HCT116 (cell line): Measurements from ENCODE around the gene HEATR3. TPM values are rescaled to one million over a fixed set of nuclear protein-coding genes. Genes with fewer than 3 reads are reported as not detected.

Experiments
- ATAC-seq: fragments of 200-7000 bp; cut with Tn5 transposase; 2 replicates; pipeline ENCODE4 v1.9.1; 2020; ENCODE audit warnings: mild to moderate bottlenecking, moderate library complexity
- BruUV-seq: library from RNA; stranded (reverse); fragments of 400-500 nt; replicated peaks from 2 replicates; lab custom pipeline; 2021; lab: Mats Ljungman, UMichigan
- CTCF ChIA-PET: fragments of 300-600 bp; sonication (Branson Sonifier 250); formaldehyde crosslinking; loops from one replicate; lab custom pipeline; 2021; ENCODE audit warnings: antibody characterized with exemption; lab: Charles Lee
- POLR2A ChIA-PET: fragments of 300-600, 350-600 bp; sonication (Branson Sonifier 250); formaldehyde crosslinking; loops from one replicate; lab custom pipeline; 2021; ENCODE audit warnings: antibody characterized with exemption; lab: Charles Lee
- RAD21 ChIA-PET, 2 experiments: fragments of 300-600 bp; sonication (Branson Sonifier 250); formaldehyde crosslinking; loops; one replicate each; lab custom pipeline; 2023; ENCODE audit warnings: low total read pairs in 2 of 2; ENCODE audit not compliant: uncharacterized antibody in 2 of 2, unreplicated experiment in 2 of 2, low non-redundant PET in 1 of 2; lab: Charles Lee
- DNase-seq: peaks from one replicate; pipeline ENCODE4 v3.0.0-alpha.2; 2010; ENCODE audit warnings: low read depth, low spot score
- H2AFZ ChIP-seq: fragments of 200-600 bp; shearing (Covaris generic), sonication (generic); 2 replicates; pipeline ENCODE4 v1.6.1; 2017; ENCODE audit warnings: low read depth, mixed run types, mixed read lengths, antibody characterized with exemption, low read length; ENCODE audit not compliant: poor library complexity, severe bottlenecking
- H3K27ac ChIP-seq: 2 replicates; pipeline ENCODE4 v1.5.1; 2012; ENCODE audit warnings: low read depth, low read length
- H3K27me3 ChIP-seq: fragments of 200-600 bp; sonication (generic); 2 replicates; pipeline ENCODE4 v1.6.1; 2016; ENCODE audit warnings: mixed run types, low read length, mixed read lengths; ENCODE audit not compliant: insufficient read depth
- H3K36me3 ChIP-seq, 2 experiments: fragments of 200-500 bp in 1 of 2; fragments of 200-600 bp in 1 of 2; sonication (Bioruptor generic) in 1 of 2; sonication (generic) in 1 of 2; 2 replicates each; pipeline versions ENCODE4 v1.5.1 to v1.6.1; 2014 to 2016; ENCODE audit warnings: low read length in 2 of 2, inconsistent platforms in 1 of 2, mixed read lengths in 1 of 2, mixed run types in 1 of 2; ENCODE audit not compliant: insufficient read depth in 2 of 2, control insufficient read depth in 1 of 2
- H3K4me1 ChIP-seq, 2 experiments: fragments of 200-600 bp in 1 of 2; sonication (generic) in 1 of 2; 2 replicates each; pipeline versions ENCODE4 v1.5.1 to v1.6.1; 2012 to 2017; ENCODE audit warnings: low read length in 2 of 2, inconsistent platforms in 1 of 2, mild to moderate bottlenecking in 1 of 2, mixed read lengths in 1 of 2, mixed run types in 1 of 2, moderate library complexity in 1 of 2; ENCODE audit not compliant: insufficient read depth in 2 of 2, control insufficient read depth in 1 of 2
- H3K4me2 ChIP-seq: fragments of 200-600 bp; sonication (generic); 2 replicates; pipeline ENCODE4 v1.6.1; 2017; ENCODE audit warnings: mixed run types, low read length, mixed read lengths
- H3K4me3 ChIP-seq, 2 experiments: fragments of 200-600 bp in 1 of 2; sonication (generic) in 1 of 2; replicated peaks in 1 of 2; 2 replicates each; pipeline ENCODE4 v1.5.1; 2011 to 2016; ENCODE audit warnings: low read length in 2 of 2, control low read depth in 1 of 2, low read depth in 1 of 2, mild to moderate bottlenecking in 1 of 2, mixed read lengths in 1 of 2, mixed run types in 1 of 2
- H3K79me2 ChIP-seq: fragments of 200-600 bp; sonication (generic); 2 replicates; pipeline ENCODE4 v1.6.1; 2017; ENCODE audit warnings: mild to moderate bottlenecking, mixed run types, low read length, moderate library complexity, mixed read lengths; ENCODE audit not compliant: insufficient read depth
- H3K9ac ChIP-seq: fragments of 200-600 bp; sonication (generic); 2 replicates; pipeline ENCODE4 v1.6.1; 2016; ENCODE audit warnings: low read length, mixed read lengths
- H3K9me2 ChIP-seq: fragments of 200-600 bp; sonication (generic), shearing (Covaris generic); 2 replicates; pipeline ENCODE4 v1.6.1; 2017; ENCODE audit warnings: mixed run types, mild to moderate bottlenecking, moderate library complexity; ENCODE audit not compliant: insufficient read depth
- H3K9me3 ChIP-seq, 2 experiments: fragments of 200-500 bp in 1 of 2; fragments of 200-600 bp in 1 of 2; sonication (Bioruptor generic) in 1 of 2; sonication (generic) in 1 of 2; 2 replicates each; pipeline ENCODE4 v1.6.1; 2014 to 2017; ENCODE audit warnings: low read length in 2 of 2, mixed read lengths in 2 of 2, inconsistent platforms in 1 of 2, low read depth in 1 of 2, mild to moderate bottlenecking in 1 of 2, mixed run types in 1 of 2, moderate library complexity in 1 of 2; ENCODE audit not compliant: control insufficient read depth in 1 of 2, insufficient read depth in 1 of 2
- H4K20me1 ChIP-seq: fragments of 200-600 bp; sonication (generic), shearing (Covaris generic); 2 replicates; pipeline ENCODE4 v1.6.1; 2017; ENCODE audit warnings: mixed run types, mild to moderate bottlenecking, moderate library complexity; ENCODE audit not compliant: insufficient read depth
- CTCF ChIP-seq, 3 experiments: fragments of 200-600 bp in 1 of 3; sonication (generic) in 1 of 3; IDR thresholded peaks in 2 of 3; conservative IDR thresholded peaks in 1 of 3; 2 replicates each; pipeline ENCODE4 v1.5.1; 2012 to 2017; ENCODE audit warnings: low read depth in 2 of 3, low read length in 2 of 3, antibody characterized with exemption in 1 of 3, borderline replicate concordance in 1 of 3, control low read depth in 1 of 3, mild to moderate bottlenecking in 1 of 3, mixed read lengths in 1 of 3, mixed run types in 1 of 3, moderate library complexity in 1 of 3; ENCODE audit not compliant: insufficient read depth in 1 of 3
- EGR1 ChIP-seq: IDR thresholded peaks from 2 replicates; pipeline ENCODE4 v1.6.1; 2012; ENCODE audit warnings: low read depth
- ELF1 ChIP-seq: IDR thresholded peaks from 2 replicates; pipeline ENCODE4 v1.6.1; 2012; ENCODE audit warnings: low read depth, borderline replicate concordance
- EZH2 ChIP-seq: fragments of 200-600 bp; sonication (generic); IDR thresholded peaks from 2 replicates; pipeline ENCODE4 v1.6.1; 2017; ENCODE audit warnings: antibody characterized with exemption, mixed run types
- EZH2phosphoT487 ChIP-seq: fragments of 200-600 bp; IDR thresholded peaks from 2 replicates; pipeline ENCODE4 v1.6.1; 2018; ENCODE audit warnings: antibody characterized with exemption, borderline replicate concordance
- FOSL1 ChIP-seq: IDR thresholded peaks from 2 replicates; pipeline ENCODE4 v1.6.1; 2012; ENCODE audit warnings: low read depth
- POLR2A ChIP-seq: IDR thresholded peaks from 2 replicates; pipeline ENCODE4 v1.7.0; 2011; ENCODE audit warnings: borderline replicate concordance; ENCODE audit not compliant: insufficient read depth, insufficient read length; ENCODE audit errors: extremely low read depth
- RAD21 ChIP-seq: IDR thresholded peaks from 2 replicates; pipeline ENCODE4 v1.6.1; 2012; ENCODE audit warnings: low read depth, mild to moderate bottlenecking
- SP1 ChIP-seq: IDR thresholded peaks from 2 replicates; pipeline ENCODE4 v1.6.1; 2012; ENCODE audit warnings: low read depth
- TCF7L2 ChIP-seq: IDR thresholded peaks from 2 replicates; pipeline ENCODE4 v1.7.0; 2011; ENCODE audit warnings: borderline replicate concordance, inconsistent platforms; ENCODE audit not compliant: insufficient read depth, insufficient read length; ENCODE audit errors: extremely low read depth
- ZBTB33 ChIP-seq: IDR thresholded peaks from 2 replicates; pipeline ENCODE4 v1.6.1; 2011; ENCODE audit warnings: mild to moderate bottlenecking, low read length, moderate library complexity; ENCODE audit not compliant: insufficient replicate concordance; ENCODE audit errors: extremely low read depth
- ZFX ChIP-seq: fragments of 450-650 bp; IDR thresholded peaks from 2 replicates; pipeline ENCODE4 v1.6.1; 2017
- intact Hi-C: fragments of 100-400 bp; cut with micrococcal nuclease; formaldehyde crosslinking; loops from 2 replicates; pipeline ENCODE4 v1.10.0; 2022
- total RNA-seq: library from RNA; stranded (reverse); gene quantifications from one replicate; pipeline ENCODE4 v1.2.1, GENCODE V29; 2021; ENCODE audit not compliant: unreplicated experiment
- TF ChIP-seq, protein P1 (sequence below): IDR thresholded peaks from 2 replicates; pipeline ENCODE4 v1.6.1; 2012

HEATR3 gene
- total RNA-seq, 1 experiment from 2014 or later: 16.3 TPM

DNA sequence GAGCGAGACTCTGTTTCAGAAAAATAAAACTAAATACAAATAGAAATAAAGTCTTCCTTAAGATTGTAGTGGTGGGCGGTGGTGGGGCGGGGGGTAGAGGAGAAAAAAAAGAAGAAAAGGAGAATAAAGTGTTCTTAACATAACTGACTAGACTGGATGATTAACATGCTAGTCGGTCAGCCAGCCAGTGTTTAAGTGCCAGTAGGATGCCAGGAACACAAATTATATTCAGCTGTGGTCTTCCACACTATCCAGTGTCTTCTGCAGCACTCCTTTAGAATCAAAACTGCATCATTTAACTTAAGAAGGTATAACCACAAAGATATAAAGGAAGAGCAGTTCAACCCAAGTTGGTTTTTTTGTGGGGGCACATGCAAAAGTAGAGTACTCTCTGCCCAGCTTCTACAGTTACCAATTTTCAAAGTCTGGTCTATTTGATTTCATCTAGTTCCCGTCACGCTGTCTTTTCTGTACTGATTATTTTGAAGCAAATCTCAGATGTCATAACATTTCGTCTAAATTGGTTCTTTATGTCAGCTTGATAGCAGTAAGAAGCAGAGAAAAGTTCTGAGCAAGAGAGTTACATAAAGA is 15.8 kb downstream of the HEATR3 start:
- TF ChIP-seq, protein P1, sequence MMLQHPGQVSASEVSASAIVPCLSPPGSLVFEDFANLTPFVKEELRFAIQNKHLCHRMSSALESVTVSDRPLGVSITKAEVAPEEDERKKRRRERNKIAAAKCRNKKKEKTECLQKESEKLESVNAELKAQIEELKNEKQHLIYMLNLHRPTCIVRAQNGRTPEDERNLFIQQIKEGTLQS: no peak
- no peak for TF ChIP-seq EGR1
- no peak overlapping the region for H2AFZ ChIP-seq
- ChIA-PET CTCF (no interaction called here), POLR2A (no interaction called here), RAD21 (no interaction called here)
- H3K9ac ChIP-seq: no peak overlapping the region
- no peak for ATAC-seq
- H3K9me3 ChIP-seq: no peaks in the 10 kb centered on the region
- intact Hi-C loops: no loop called here
- BruUV-seq: no TSS peak
- peaks cover 23 to 34% of the 10 kb centered on the region in 2 experiments; a peak in 3 of 4 replicates for H3K36me3 ChIP-seq
- no peaks in the 10 kb centered on the region for H3K9me2 ChIP-seq
- no peak for DNase-seq
- H3K27ac ChIP-seq: no peak overlapping the region
- no peaks in the 10 kb centered on the region for H3K27me3 ChIP-seq
- no peaks in the 10 kb centered on the region for H3K4me1 ChIP-seq
- no peak overlapping the region for H3K4me2 ChIP-seq
- no peaks in the 10 kb centered on the region for H3K79me2 ChIP-seq
- H3K4me3 ChIP-seq: no peak overlapping the region
- no peaks in the 10 kb centered on the region for H4K20me1 ChIP-seq

GRCh38 chr16:50083996-50084395 is 18.2 kb downstream of the HEATR3 start:
- Histone ChIP-seq H3K4me3 (no peak overlapping the region), H2AFZ (no peak overlapping the region), H3K27ac (no peak overlapping the region), H3K4me2 (no peak overlapping the region), H3K9ac (no peak overlapping the region), H3K27me3 (no peaks in the 10 kb centered on the region), H3K9me2 (no peaks in the 10 kb centered on the region), H3K9me3 (no peaks in the 10 kb centered on the region), H3K36me3 (peaks cover 24 to 29% of the 10 kb centered on the region in 2 experiments; a peak in 3 of 4 replicates), H3K79me2 (no peaks in the 10 kb centered on the region), H3K4me1 (no peaks in the 10 kb centered on the region), H4K20me1 (no peaks in the 10 kb centered on the region)
- ATAC-seq: no peak
- ChIA-PET CTCF (no interaction called here), POLR2A (interaction anchor here (0.7 kb wide), 1 partner anchor 18 kb away, joined by 3 read pairs; the partner anchor contains the start of gene HEATR3), RAD21 (no interaction called here)
- intact Hi-C loops: no loop called here
- no peak for DNase-seq
- BruUV-seq: no TSS peak
- no peak for TF ChIP-seq EZH2phosphoT487
- TF ChIP-seq EZH2: no peak
- TF ChIP-seq RAD21: no peak
- TF ChIP-seq ZBTB33: no peak
- no peak for TF ChIP-seq CTCF (IDR thresholded peaks at IDR 0.05 in 2 of 3, conservative IDR thresholded peaks at IDR 0.05 in 1 of 3; ENCODE audit: borderline replicate concordance in 1 of 3, insufficient read depth in 1 of 3, low read depth in 2 of 3, low read length in 2 of 3)
- no peak for TF ChIP-seq SP1
- TF ChIP-seq TCF7L2: no peak
- no peak for TF ChIP-seq POLR2A
- TF ChIP-seq FOSL1: no peak
- TF ChIP-seq ELF1: no peak
- TF ChIP-seq ZFX: no peak
